G401 (cell line): ENCODE measurements around the gene TRMT44. TPM values are rescaled to one million over a fixed set of nuclear protein-coding genes. Genes with fewer than 3 reads are reported as not detected.
"Not testable (repeated sequence)": the region's sequence is repeated elsewhere in the genome, so short reads cannot be mapped to it uniquely, and the experiment has no call there.

Experiments
- DNase-seq: peaks from one replicate; pipeline ENCODE4 v3.0.0-alpha.2; 2015; ENCODE audit warnings: low spot score
- in situ Hi-C: cut with HindIII; loops from 2 replicates; pipeline ENCODE4 v1.10.0; 2016; ENCODE audit warnings: low sequenced_read_pairs, mixed read lengths
- total RNA-seq: library from RNA; depleted of rRNA; stranded (reverse); fragments of >200 nt; shearing (Covaris generic); gene quantifications from 2 replicates; pipeline ENCODE4 v1.2.3, GENCODE V29; 2014

Gene TRMT44
- total RNA-seq, 1 experiment from 2014 or later = 24.9 TPM

DNA sequence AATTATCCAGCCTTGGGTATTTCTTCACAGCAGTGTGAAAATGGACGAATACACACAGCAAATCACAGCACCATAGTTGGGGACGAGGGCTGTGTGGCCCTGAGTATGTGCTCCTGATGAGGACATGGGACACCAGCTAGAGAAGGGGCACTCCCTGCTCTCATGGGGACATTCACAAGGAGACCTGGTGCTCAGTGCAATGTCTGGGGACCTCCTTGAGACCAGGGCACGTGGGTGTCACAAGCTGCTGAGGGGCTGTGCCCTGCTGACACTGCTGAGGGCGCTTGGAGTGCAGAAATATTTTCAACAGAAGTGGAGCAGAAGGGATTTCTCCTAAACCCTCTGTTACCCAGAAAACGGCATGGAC, 65.4 kb downstream of the TRMT44 start:
- no peak for DNase-seq
- in situ Hi-C loops = no loop called here

DNA sequence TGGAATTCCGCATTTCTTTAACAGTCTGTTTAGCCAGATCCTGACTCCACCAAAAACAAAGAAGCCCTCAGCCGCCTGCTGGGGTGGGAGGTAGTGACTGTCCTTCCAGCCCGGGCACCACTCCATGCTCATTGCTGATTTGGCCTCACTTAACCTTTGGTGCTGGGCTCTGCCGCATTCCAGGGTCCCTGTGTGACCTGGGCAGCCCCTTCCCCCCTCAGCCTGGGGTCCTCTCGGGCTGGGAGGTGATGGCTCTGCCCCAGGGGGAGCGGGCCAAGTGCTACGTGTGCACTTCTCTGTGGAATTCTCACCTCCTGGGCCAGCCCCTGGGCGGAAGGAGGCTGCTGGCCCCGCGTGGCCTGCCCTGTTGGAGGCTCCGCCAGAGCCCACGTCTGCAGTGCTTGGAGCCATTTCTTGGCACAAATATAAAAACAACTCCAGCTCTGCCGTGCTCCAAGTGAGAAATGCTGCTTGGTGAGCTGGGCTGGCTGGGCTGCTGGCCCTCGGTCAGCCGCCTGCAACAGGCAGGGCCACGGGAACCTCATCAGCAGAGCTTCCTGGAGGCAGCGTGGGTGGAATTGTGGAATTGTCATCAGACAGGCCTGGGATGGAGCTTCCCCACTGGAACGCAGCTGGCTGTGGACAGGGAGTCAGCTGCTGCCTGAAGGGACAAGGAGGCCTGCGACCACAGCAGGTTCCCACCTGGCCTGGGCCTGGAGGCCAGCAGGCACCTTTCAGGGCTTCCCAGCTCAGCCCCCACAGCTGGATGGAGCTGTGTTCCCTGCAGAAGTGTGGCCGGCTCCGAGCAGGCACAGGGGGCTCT, 66.0 kb downstream of the TRMT44 start:
- DNase-seq = peak; percentile 8
- in situ Hi-C loops = no loop called here

DNA sequence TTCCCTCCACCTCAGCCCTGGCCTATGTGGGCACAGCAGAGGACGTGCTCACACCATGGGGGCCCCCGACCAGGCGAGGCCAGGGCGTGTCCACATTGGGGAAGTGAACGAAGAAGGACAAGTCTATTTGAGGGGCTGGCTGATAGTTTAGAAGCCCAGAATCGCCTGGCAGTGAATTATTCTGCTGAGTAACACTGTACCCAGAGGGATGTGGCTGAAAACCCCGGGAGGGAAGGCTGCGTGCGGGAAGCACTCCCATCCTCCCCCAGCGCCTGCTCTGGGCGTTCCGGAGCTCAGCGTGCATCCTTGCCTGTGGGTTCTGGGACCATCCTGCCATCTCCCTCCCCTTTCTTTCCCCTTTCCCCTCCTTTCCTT, 66.6 kb downstream of the TRMT44 start:
- in situ Hi-C loops = no loop called here
- no peak for DNase-seq

DNA sequence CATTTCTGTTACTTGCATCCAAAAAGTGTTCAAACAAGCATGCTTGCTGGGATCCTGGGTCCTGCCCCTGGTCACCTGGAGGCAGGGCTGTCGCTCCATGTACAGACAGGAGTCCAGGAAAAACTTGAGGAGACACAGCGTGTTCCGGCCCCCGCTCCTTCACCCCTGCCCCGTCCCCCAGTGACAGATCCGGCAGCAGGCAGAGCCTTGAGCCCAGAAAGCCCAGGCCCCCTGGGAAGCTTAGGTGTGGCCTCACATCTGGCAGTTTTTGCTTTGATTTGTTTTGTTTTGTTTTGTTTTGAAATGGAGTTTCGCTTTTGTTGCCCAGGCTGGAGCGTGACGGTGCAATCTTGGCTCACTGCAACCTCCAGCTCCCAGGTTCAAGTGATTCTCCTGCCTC, 67.0 kb downstream of the TRMT44 start:
- in situ Hi-C loops = no loop called here
- DNase-seq = no peak

DNA sequence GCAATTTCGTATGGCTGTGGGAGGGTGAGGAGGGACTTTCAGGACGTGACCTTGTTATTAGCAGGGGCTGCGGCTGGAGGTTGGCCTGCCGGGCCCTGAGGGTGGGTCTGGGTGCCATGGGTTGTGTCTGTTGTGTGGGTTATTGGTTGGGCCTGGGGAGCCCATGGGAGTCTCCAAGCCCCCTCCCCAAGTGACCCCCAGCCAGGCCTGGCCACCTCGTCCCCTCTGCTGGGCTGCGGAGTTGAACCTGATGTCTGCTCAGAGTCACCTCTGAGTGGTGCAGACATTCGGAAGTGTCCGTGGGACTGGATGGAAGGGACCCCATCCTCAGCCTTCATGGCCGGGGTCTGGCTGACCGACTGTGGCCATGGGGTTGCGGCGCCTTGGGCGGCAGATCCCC, 67.7 kb downstream of the TRMT44 start:
- in situ Hi-C loops = no loop called here
- no peak for DNase-seq

DNA sequence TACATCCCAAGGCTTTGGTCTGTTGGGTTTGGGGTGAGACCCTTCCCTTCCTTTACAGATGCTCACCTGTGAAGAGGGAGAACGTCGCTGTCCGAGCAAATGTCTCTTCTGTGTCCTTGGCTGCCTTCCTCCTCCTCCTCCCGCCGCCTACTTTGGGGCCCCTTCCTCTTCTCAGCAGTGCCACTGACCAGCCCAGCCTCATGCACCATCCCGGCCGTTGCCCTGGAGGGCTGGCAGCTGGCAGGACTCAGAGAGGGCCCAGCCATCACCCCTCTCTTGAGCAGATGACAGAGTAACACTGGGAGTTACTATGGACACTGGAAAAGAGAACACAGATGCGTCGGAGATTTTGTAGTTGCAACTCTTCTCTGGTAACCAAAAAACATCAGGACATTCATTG, 68.2 kb downstream of the TRMT44 start:
- in situ Hi-C loops = no loop called here
- DNase-seq = no peak

DNA sequence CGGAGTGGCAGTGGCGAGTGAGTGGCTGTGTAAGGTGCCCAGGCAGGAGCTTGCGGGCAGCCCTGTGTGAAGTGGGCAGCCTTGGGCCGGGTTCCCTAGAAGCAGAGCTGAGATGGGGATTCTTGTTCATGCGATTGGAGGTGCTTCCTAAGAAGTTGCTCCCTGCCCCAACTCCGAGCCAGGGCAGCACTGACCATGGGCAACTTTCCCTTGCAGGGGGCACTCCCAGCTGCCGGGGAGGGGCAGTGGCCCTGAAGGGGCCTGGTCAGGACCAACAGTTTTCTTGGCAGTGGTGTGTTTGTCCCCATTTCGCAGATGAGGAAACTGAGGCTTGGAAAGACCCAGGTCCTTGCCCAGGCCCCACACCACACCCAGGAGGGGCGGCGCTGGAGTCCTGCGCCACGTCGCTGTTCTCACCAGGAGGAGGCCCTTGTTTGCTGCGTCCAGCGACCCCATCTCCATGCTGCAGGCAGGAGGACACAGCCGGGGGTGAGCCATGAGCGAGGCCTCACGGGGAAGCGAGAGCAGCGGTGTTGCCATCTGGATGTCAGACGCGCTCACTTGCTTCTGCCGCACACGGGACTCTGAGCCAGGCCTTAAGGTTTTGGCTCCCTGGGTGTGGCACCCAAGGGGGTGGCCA, 68.9 kb downstream of the TRMT44 start:
- in situ Hi-C loops = no loop called here
- DNase-seq = no peak

DNA sequence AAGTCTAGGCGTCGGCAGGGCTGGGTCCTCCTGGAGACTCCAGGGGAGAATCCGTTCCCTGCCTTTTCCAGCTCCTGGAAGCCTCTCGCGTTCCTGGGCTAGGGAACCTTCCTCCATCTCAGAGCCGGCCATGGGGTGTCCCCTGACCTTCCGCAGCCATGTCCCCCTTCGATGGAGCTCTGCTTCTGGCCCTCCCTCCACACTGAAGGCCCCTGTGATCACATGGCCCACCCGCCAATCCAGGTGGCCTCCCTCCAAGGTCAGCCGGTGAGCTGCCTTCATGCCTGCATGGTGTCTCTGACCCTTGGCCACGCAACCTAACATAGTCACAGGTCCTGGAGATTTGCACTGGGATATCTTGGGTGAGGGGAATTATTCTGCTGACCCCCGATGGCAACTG, 69.6 kb downstream of the TRMT44 start:
- in situ Hi-C loops = no loop called here
- DNase-seq = no peak

DNA sequence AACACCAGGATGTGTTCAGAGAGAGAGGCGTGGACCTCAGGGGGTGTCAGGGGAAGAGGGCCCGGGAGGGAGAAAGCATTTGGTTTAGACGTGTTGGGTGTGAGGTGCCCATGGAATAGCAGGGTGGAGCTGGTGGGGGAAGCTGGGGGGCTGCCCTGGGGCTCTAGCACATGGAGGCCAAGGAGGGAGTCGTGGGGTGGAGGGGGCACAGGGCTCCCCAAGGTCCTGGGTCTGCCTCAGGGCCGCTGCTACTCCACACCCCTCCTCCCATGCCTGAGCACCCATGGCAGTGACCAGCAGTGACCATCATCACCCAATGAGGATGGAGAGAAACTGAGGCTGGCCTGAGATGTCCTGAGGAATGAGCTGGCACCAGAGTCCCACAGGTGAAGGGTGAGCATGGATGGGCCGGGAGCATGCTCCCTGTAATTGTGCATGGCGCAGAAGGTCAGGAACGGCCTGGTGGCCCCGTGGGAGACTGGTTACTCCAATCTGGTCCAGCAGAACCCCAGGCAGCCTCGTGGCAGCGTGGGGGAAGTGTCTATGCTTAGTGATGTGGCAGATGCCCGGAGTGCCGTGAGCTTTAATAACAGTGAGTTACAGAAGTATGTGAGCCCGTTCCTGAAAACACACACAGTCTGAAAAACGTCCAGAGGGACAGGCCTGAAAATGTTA, 70.2 kb downstream of the TRMT44 start:
- in situ Hi-C loops = no loop called here
- no peak for DNase-seq

DNA sequence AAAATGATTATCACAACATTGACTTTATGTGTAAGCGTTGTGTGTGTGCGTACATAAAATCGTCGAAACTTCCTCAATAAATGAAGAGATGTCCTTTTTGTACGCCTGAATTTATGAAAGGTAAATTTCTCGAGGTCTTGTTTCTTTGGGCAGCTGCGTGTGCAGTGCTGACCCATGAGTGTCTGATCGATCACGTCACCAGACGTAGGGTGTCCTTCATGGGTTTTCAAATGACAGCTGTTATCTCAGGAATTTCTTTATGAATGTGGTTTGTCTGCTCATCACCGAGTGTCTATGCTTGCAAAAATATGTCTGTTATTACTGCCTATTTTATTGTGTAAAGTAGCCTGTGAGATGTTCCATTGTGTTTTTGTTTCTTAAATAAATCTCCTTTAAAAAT, 71.9 kb downstream of the TRMT44 start:
- DNase-seq = no peak
- in situ Hi-C loops = no loop called here

DNA sequence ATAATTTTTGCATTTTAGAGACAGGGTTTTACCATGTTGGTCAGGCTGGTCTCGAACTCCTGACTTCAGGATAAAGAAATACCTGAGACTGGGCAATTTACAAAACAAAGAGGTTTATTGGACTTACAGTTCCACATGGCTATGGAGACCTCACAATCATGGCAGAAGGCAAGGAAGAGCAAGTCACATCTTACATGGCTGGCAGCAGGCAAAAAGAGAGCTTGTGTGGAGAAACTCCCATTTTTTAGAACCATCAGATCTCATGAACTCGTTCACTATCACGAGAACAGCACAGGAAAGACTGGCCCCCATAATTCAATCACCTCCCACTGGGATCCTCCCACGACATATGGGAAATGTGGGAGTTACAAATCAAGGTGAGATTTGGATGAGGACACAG, 72.5 kb downstream of the TRMT44 start:
- DNase-seq, in situ Hi-C loops: not testable (repeated sequence)

DNA sequence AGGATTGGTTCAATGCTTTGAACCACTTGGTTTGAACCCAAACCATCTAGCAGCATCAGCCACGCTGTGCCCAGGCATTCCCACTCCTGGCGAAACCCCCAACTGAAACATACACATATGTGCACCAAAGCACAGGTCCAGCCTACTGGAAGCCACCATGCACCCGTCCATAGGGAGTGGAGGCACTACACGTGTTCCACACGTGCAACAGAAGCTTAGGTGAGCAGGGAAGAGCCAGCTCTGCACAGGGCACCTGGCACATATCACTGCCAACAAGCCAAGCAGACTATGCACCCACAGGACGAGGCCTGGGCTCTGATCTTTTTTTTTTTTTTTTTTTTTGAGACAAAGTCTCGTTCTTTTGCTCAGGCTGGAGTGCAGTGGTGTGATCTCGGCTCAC, 73.4 kb downstream of the TRMT44 start:
- DNase-seq = no peak
- in situ Hi-C loops = no loop called here

DNA sequence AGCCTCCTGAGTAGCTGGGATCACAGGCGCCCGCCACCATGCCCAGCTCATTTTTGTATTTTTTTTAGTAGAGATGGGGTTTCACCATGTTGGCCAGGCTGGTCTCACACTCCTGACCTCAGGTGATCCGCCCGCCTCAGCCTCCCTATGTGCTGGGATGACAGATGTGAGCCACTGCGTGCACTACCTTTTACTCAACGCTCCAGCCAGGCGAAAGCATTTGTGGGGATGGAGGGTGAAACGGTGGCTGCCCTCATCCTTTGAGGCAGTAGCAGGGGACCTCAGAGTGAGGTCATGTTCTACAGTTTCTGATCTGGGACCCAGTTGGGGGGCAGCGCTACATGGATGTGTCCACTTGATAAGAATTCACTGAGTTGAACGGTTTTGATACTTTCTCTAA, 73.8 kb downstream of the TRMT44 start:
- DNase-seq = no peak
- in situ Hi-C loops = no loop called here

DNA sequence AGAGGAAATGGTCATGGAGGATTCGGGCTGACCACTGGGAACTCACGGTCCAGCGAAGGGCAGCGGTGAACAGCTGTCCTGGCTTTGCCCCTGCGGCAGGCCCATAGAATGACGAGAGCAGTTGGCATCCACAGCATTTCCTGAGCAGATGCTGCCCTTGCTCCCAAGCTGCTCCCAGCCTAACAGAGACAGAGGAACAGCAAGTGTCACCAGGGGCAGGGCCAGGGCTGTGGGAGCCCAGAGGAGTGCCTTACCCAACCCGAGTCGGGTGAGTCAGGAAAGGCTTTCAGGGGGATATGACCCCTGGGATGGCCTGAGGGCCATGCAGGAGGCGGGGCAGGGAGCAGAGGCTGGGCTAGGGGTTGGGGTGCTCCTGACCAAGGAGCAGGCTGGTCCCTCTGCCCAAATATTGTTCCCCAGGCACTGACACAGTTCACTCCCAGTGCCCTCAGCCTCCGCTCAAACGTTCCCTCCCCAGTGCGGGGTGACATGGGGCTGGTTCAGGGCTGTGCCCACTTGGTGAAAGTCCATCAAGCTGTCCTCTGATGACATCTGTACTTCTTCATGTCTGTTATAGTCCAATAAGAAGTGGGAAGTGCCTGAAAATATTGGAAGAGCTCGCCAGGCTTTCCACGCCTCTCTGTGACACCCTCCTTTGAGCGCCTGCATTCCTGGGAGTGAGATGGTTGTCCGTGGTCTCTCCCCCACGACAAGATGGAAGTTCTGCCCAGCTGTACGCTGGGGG, 74.9 kb downstream of the TRMT44 start:
- in situ Hi-C loops = no loop called here
- DNase-seq = no peak

DNA sequence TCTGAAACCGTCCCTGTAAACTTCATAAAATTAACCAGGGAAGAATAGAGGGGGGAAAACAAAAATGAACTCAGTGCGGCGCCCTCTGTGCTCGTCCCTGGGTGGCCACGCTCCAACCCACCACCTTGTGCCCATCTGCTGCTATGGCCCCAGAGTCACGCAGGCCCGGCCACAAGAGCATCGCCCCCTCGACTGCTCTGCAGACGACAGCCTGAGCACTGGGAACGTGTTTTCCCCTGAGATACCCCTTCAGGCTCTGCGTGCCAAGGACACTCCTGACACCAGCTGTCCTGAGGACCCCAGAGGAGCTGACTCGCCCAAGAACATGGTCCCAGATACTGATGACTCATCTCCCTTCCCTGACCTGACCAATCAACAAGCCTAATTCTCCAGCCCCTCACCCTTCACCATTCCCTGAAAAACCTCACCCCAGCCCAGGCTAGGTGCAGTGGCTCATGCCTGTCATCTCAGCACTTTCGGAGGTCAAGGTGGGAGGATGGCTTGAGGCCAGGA, 75.5 kb downstream of the TRMT44 start:
- no peak for DNase-seq
- in situ Hi-C loops = no loop called here

DNA sequence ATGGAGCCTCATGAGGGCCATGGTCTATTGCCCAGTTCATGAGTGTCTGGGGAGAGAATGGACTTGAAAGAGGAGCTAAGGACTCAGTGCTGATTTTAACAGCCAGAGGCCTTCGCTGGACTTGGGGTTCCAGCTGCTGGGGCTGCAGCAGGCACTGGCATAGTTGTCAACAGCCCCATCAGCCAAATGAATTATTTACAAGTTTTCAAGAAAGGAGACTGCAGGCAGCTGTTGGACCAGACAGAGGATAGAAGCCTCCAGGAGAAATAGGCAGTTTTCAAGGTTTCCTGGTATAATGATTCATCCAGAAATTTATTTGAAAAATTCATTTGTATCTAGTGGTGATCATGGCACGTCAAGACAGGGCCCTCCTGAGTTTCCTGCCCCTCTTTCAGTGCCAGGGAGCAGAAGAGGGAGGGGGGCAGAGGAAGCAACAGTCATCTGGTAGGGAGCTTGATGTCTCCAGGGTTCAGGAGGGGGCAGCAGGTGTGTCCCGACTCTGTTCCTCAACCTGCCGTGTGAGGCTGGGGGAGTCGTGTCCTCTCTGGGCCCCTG, 76.5 kb downstream of the TRMT44 start:
- in situ Hi-C loops = no loop called here
- no peak for DNase-seq

DNA sequence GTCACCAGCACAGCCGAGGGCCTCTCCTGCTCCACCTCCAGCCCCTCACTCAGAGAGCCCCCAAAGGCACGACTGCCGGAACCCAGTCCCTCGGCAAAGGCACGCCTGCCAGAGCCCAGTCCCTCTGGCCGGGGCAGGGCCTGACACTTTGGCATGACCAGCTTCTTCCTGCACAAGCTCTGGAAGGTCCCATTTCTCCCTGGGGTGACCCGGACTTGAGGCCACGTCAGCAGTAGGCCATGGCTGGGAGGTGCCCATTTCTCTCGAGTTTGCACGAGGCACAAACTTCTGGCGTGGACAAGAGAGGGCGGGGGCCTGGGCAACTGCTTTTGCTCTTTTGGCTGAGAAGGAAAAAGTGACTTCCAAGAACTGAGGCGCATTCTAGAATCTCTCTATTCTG, 77.4 kb downstream of the TRMT44 start:
- no peak for DNase-seq
- in situ Hi-C loops = no loop called here

DNA sequence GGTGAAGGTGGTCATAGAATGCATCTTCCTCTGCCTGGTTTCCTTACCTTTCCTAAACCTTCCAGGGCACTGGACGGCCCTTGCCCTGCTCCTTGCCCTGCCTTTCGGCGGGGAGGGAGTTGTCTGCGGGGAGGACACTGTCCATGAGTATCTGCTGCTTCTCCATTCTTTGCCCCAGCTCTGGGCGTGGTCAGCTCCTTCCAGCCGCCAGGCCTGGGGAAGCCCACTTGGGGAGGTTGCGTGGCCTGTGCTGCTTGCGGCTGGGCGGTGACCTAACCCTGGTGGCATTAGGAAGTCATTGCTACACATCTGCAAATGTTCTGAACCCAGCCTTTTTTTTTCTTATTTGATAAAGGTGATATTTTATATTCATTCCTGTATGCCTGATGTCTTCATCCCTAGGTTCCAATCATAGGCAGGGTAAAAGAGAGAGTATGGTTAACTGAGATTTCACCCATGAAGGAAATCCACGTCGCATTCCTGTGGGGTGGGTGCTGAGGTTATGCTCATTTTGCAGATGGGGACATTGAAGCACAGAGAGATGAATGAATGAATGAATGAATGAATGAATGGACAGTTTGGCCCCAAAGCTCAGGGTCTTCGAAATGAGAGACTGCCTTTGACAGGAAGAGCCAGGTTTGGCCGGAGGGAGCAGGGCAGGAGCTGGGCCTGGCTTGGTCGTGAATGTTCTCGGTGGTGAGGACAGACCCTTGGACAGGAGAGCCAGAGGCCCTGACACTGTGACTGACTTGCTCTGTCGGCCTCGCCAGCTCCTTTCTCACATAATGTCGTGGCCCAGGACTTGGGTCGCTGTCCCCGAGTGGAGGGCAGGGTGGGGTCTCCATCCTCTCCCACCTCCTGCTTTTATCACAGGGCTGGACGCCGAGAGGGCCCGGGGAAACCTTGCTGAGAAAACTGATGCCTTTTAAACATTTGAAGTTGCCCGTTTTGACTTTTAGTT, 81.9 kb downstream of the TRMT44 start:
- DNase-seq = no peak
- in situ Hi-C loops = no loop called here
